A549 (cell line): ENCODE data around the gene GALNT15. TPM values are rescaled to one million over a fixed set of nuclear protein-coding genes. Genes with fewer than 3 reads are reported as not detected.

Source experiments
- ATAC-seq, 2 experiments: fragments of 200-7000 bp in 1 of 2; fragments of >200 bp in 1 of 2; cut with Nextera tagmentation in 1 of 2; cut with Tn5 transposase in 1 of 2; 3 replicates each; pipeline versions ENCODE4 v1.8.0 to v1.9.1; 2018 to 2020; ENCODE audit warnings: mild to moderate bottlenecking in 1 of 2, moderate library complexity in 1 of 2
- CTCF ChIA-PET: fragments of 300-600 bp; sonication (Branson Sonifier 250); formaldehyde crosslinking; extraction: SDS; loops from one replicate; lab custom pipeline; 2021; ENCODE audit warnings: antibody characterized with exemption, inconsistent platforms; lab: Yijun Ruan, JAX
- POLR2A ChIA-PET: fragments of 350-600 bp; formaldehyde crosslinking; extraction: SDS; loops from one replicate; lab custom pipeline; 2021; ENCODE audit warnings: antibody characterized with exemption, inconsistent platforms; lab: Yijun Ruan, JAX
- DNase-seq, 2 experiments: peaks; one replicate each; pipeline versions ENCODE4 v3.0.0 to v3.0.0-alpha.2; 2011 to 2016; ENCODE audit warnings: low read depth in 1 of 2, low spot score in 1 of 2
- FAIRE-seq: peaks from 2 replicates; lab custom pipeline; 2011; peaks lifted over from hg19 to GRCh38; lab: Jason Lieb, UNC
- H3K27ac ChIP-seq, 2 experiments: fragments of >200 bp; sonication (Bioruptor Twin); formaldehyde crosslinking; 3 replicates each; pipeline ENCODE4 v1.5.1; 2016 to 2017
- H3K4me1 ChIP-seq: fragments of >200 bp; sonication (Bioruptor Twin); formaldehyde crosslinking; 3 replicates; pipeline ENCODE4 v1.6.1; 2016
- H3K4me2 ChIP-seq: fragments of >200 bp; sonication (Bioruptor Twin); formaldehyde crosslinking; 3 replicates; pipeline ENCODE4 v1.6.1; 2016
- H3K4me3 ChIP-seq: fragments of >200 bp; sonication (Bioruptor Twin); formaldehyde crosslinking; 3 replicates; pipeline ENCODE4 v1.5.1; 2016
- H3K9me3 ChIP-seq: fragments of >200 bp; sonication (Bioruptor Twin); formaldehyde crosslinking; 3 replicates; pipeline ENCODE4 v1.6.1; 2016
- BHLHE40 ChIP-seq: IDR thresholded peaks from 2 replicates; pipeline ENCODE4 v1.6.1; 2012; ENCODE audit warnings: low read depth, low read length, inconsistent platforms
- CBX8 ChIP-seq: fragments of 200-600 bp; sonication (generic); IDR thresholded peaks from 2 replicates; pipeline ENCODE4 v1.6.1; 2016
- CHD2 ChIP-seq: fragments of 150-350 bp; IDR thresholded peaks from 2 replicates; pipeline ENCODE4 v1.6.1; 2014; ENCODE audit warnings: low read length; ENCODE audit not compliant: partially characterized antibody
- EHMT2 ChIP-seq: fragments of 200-600 bp; sonication (generic); IDR thresholded peaks from 2 replicates; pipeline ENCODE4 v1.6.1; 2016; ENCODE audit warnings: antibody characterized with exemption, low read depth, mild to moderate bottlenecking, moderate library complexity
- FOSB ChIP-seq: fragments of 250-450 bp; sonication (Bioruptor Pico); IDR thresholded peaks from 2 replicates; pipeline ENCODE4 v1.5.0; 2020; ENCODE audit warnings: mild to moderate bottlenecking, moderate library complexity
- FOXS1 ChIP-seq: fragments of 250-450 bp; sonication (Bioruptor Pico); IDR thresholded peaks from 2 replicates; pipeline ENCODE4 v1.5.0; 2020; ENCODE audit warnings: mild to moderate bottlenecking, moderate library complexity
- GATA3 ChIP-seq: IDR thresholded peaks from 2 replicates; pipeline ENCODE4 v1.6.1; 2012; ENCODE audit warnings: borderline replicate concordance
- HDAC2 ChIP-seq: fragments of 200-600 bp; sonication (generic); IDR thresholded peaks from 2 replicates; pipeline ENCODE4 v1.6.1; 2016
- HEYL ChIP-seq: fragments of 250-450 bp; sonication (Bioruptor Pico); IDR thresholded peaks from 2 replicates; pipeline ENCODE4 v1.8.0; 2021; ENCODE audit warnings: mild to moderate bottlenecking, moderate library complexity
- HOXB5 ChIP-seq: fragments of 250-450 bp; sonication (Bioruptor Pico); IDR thresholded peaks from 2 replicates; pipeline ENCODE4 v1.5.0; 2020; ENCODE audit warnings: mild to moderate bottlenecking, moderate library complexity
- JUNB ChIP-seq: fragments of >200 bp; sonication (Bioruptor Twin); formaldehyde crosslinking; IDR thresholded peaks from 2 replicates; pipeline ENCODE4 v1.6.1; 2016
- NFE2L2 ChIP-seq: fragments of 150-350 bp; conservative IDR thresholded peaks from 2 replicates; pipeline ENCODE4 v1.6.1; 2014; ENCODE audit warnings: low read length
- PHF8 ChIP-seq: fragments of 200-600 bp; sonication (generic); IDR thresholded peaks from 2 replicates; pipeline ENCODE4 v1.6.1; 2016; ENCODE audit warnings: low read depth, mild to moderate bottlenecking, antibody characterized with exemption, moderate library complexity, borderline replicate concordance
- RAD21 ChIP-seq, 2 experiments: fragments of >200 bp in 1 of 2; sonication (Bioruptor Twin) in 1 of 2; formaldehyde crosslinking in 1 of 2; IDR thresholded peaks in 1 of 2; conservative IDR thresholded peaks in 1 of 2; 2 replicates in 1 of 2; 3 replicates in 1 of 2; pipeline ENCODE4 v1.6.1; 2012 to 2018; ENCODE audit warnings: inconsistent platforms in 1 of 2
- RCOR1 ChIP-seq: fragments of 150-350 bp; IDR thresholded peaks from 2 replicates; pipeline ENCODE4 v1.6.1; 2014; ENCODE audit warnings: antibody characterized with exemption, low read length, low read depth
- SMC3 ChIP-seq: fragments of >200 bp; sonication (Bioruptor Twin); formaldehyde crosslinking; IDR thresholded peaks from 3 replicates; pipeline ENCODE4 v1.6.1; 2018; ENCODE audit warnings: inconsistent platforms
- TFCP2L1 ChIP-seq: fragments of 250-450 bp; sonication (Bioruptor Pico); IDR thresholded peaks from 2 replicates; pipeline ENCODE4 v1.5.0; 2021; ENCODE audit warnings: mild to moderate bottlenecking
- ZFP36 ChIP-seq: fragments of 450-650 bp; IDR thresholded peaks from 2 replicates; pipeline ENCODE4 v1.6.1; 2014; ENCODE audit warnings: borderline replicate concordance; ENCODE audit not compliant: partially characterized antibody
- ZNF302 ChIP-seq: fragments of 250-450 bp; sonication (Bioruptor Pico); IDR thresholded peaks from 2 replicates; pipeline ENCODE4 v1.9.0; 2021; ENCODE audit warnings: inconsistent platforms, mild to moderate bottlenecking, moderate library complexity
- ZSCAN20 ChIP-seq: fragments of 250-450 bp; sonication (Bioruptor Pico); IDR thresholded peaks from 2 replicates; pipeline ENCODE4 v1.8.0; 2022; ENCODE audit warnings: mild to moderate bottlenecking, moderate library complexity
- WGBS: methylation state at CpG from one replicate; pipeline ENCODE4 v1.1.6; 2017; ENCODE audit errors: missing lambda C conversion rate; 5-methylcytosine and 5-hydroxymethylcytosine counted together
- polyA plus RNA-seq, 4 experiments: library from polyadenylated mRNA; depleted of rRNA in 3 of 4; stranded (reverse); fragments of >200 nt; fragmentation: RNase III in 1 of 4; extraction: RNeasy Plus Mini Kit Qiagen cat#74134 plus additional on column Dnase treatment in 1 of 4; gene quantifications; 2 replicates in 3 of 4; 3 replicates in 1 of 4; pipeline ENCODE4 v1.2.3, GENCODE V29; 2011 to 2017
- TF ChIP-seq, protein P1 (sequence below): fragments of 200-600 bp; sonication (generic); IDR thresholded peaks from 2 replicates; pipeline ENCODE4 v1.6.1; 2016; ENCODE audit warnings: antibody characterized with exemption, mild to moderate bottlenecking, moderate library complexity
- TF ChIP-seq, protein P2 (sequence below): fragments of 450-650 bp; IDR thresholded peaks from 2 replicates; pipeline ENCODE4 v1.6.1; 2014; ENCODE audit warnings: antibody characterized with exemption
- TF ChIP-seq, protein P3 (sequence below): fragments of >200 bp; sonication (Bioruptor Twin); formaldehyde crosslinking; IDR thresholded peaks from 2 replicates; pipeline ENCODE4 v1.6.1; 2016
- TF ChIP-seq, protein P4 (sequence below): fragments of >200 bp; sonication (Bioruptor Twin); formaldehyde crosslinking; IDR thresholded peaks from 3 replicates; pipeline ENCODE4 v1.5.1; 2016
- TF ChIP-seq, protein P5 (sequence below): fragments of 150-350 bp; IDR thresholded peaks from 2 replicates; pipeline ENCODE4 v1.6.1; 2014; ENCODE audit warnings: low read depth, mild to moderate bottlenecking, low read length

Gene GALNT15
- polyA plus RNA-seq, 2 of the 4 experiments (the other 2 are of a cell fraction): 0.04 TPM; not detected in 1

DNA sequence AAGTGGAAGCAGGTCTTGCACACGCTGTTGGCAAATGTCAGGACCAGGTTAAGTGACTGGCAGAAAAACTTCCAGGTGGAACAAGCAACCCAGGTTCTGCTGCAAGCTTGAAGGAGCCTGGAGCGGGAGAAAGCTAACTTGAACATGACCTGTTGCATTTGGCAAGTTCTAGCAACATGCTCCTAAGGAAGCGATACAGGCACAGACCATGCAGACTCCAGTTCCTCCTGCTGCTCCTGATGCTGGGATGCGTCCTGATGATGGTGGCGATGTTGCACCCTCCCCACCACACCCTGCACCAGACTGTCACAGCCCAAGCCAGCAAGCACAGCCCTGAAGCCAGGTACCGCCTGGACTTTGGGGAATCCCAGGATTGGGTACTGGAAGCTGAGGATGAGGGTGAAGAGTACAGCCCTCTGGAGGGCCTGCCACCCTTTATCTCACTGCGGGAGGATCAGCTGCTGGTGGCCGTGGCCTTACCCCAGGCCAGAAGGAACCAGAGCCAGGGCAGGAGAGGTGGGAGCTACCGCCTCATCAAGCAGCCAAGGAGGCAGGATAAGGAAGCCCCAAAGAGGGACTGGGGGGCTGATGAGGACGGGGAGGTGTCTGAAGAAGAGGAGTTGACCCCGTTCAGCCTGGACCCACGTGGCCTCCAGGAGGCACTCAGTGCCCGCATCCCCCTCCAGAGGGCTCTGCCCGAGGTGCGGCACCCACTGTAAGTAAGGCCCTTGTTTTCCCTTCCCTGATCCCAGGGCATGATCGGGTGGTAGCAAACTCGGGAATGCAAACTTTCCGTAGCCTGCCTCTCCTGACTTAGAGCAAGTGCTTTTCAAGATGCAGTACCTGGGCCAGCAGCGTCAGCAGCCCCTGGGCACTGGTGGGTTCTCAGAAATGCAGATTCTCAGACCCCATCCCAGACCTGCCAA lies 759 bp downstream of the GALNT15 start (continued):
- TF ChIP-seq, protein P1, sequence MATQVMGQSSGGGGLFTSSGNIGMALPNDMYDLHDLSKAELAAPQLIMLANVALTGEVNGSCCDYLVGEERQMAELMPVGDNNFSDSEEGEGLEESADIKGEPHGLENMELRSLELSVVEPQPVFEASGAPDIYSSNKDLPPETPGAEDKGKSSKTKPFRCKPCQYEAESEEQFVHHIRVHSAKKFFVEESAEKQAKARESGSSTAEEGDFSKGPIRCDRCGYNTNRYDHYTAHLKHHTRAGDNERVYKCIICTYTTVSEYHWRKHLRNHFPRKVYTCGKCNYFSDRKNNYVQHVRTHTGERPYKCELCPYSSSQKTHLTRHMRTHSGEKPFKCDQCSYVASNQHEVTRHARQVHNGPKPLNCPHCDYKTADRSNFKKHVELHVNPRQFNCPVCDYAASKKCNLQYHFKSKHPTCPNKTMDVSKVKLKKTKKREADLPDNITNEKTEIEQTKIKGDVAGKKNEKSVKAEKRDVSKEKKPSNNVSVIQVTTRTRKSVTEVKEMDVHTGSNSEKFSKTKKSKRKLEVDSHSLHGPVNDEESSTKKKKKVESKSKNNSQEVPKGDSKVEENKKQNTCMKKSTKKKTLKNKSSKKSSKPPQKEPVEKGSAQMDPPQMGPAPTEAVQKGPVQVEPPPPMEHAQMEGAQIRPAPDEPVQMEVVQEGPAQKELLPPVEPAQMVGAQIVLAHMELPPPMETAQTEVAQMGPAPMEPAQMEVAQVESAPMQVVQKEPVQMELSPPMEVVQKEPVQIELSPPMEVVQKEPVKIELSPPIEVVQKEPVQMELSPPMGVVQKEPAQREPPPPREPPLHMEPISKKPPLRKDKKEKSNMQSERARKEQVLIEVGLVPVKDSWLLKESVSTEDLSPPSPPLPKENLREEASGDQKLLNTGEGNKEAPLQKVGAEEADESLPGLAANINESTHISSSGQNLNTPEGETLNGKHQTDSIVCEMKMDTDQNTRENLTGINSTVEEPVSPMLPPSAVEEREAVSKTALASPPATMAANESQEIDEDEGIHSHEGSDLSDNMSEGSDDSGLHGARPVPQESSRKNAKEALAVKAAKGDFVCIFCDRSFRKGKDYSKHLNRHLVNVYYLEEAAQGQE: no peak
- no peak for TF ChIP-seq TFCP2L1

DNA sequence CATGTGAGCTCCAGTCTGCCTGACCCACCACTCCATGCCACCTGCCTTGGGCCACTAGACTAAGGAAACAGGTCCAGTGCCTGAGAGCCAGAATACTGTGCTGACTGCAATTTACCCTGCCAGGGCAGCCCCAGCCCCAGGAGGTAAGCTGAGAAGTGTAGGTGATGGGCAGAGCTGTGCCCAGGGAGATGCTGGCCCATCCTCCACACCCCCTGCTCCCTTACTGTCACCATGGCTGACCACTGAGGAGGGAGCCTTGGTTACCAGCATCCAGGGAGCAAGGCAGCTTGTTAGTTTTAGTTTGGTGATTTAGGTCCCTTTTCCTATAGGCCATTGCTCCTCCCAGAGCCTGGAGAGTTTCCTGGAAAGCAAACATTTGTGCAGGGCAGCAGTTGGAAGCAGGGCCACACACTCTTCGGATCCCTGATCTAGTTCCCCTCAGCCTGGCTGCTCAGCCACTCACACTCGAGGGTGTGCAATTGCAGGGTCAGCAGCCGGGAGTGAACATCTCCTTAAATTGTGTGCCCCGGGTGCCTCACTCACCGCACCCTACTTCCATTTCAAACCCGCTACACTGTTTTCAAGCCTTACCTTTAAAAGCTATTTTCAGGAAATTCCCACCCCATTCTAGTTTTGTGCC lies 2.0 kb downstream of the GALNT15 start:
- Histone ChIP-seq H3K4me2 (no peak overlapping the region), H3K9me3 (no peaks in the 10 kb centered on the region), H3K27ac (peak overlapping the region; percentile 50 to 65), H3K4me3 (no peak overlapping the region), H3K4me1 (peaks cover 17% of the 10 kb centered on the region; the same call in 2 of the 3 replicates)
- FAIRE-seq (no peak), ATAC-seq (no peak), DNase-seq (no peak)
- ChIA-PET POLR2A (no interaction called here), CTCF (interaction anchor here (1.0 to 19.6 kb wide), 4 partner anchors 23 to 129 kb away, joined by 5 to 373 read pairs (median 10); no protein-coding TSS in a partner anchor)
- no peak for TF ChIP-seq ZSCAN20 (CRISPR knock-in tag)
- TF ChIP-seq PHF8: no peak
- TF ChIP-seq, protein P2, sequence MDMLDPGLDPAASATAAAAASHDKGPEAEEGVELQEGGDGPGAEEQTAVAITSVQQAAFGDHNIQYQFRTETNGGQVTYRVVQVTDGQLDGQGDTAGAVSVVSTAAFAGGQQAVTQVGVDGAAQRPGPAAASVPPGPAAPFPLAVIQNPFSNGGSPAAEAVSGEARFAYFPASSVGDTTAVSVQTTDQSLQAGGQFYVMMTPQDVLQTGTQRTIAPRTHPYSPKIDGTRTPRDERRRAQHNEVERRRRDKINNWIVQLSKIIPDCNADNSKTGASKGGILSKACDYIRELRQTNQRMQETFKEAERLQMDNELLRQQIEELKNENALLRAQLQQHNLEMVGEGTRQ: no peak
- no peak for TF ChIP-seq JUNB
- no peak for TF ChIP-seq EHMT2
- no peak for TF ChIP-seq SMC3
- TF ChIP-seq RAD21 (conservative IDR thresholded peaks at IDR 0.05 in 1 of 2, IDR thresholded peaks at IDR 0.05 in 1 of 2): no peak
- TF ChIP-seq HDAC2: no peak
- TF ChIP-seq ZFP36: no peak
- TF ChIP-seq, protein P3, sequence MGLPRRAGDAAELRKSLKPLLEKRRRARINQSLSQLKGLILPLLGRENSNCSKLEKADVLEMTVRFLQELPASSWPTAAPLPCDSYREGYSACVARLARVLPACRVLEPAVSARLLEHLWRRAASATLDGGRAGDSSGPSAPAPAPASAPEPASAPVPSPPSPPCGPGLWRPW: no peak
- TF ChIP-seq FOXS1 (CRISPR knock-in tag): no peak
- TF ChIP-seq GATA3: no peak
- TF ChIP-seq CBX8: no peak
- no peak for TF ChIP-seq ZNF302 (CRISPR knock-in tag)
- no peak for TF ChIP-seq FOSB (CRISPR knock-in tag)
- whole genome bisulfite sequencing: 78% methylated on average over 6 of the region's 6 CpGs

DNA sequence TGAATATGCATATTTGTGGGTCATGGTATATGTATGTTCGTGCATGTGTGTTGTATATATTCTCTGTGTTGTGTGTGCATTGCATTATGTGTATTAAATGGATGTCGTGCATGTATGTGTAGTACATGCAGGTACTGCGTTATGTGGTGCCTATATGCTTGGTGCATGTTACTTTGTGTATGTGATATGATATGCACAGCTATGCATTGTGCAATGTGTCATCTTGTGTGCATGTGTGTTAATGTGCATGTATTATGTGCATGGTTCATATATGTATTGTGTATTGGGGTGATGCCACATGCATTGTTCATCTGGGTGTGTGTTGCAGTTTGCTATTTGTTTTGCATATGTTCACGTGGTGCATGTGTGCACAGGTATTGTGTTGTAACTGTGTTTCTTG lies 2.9 kb downstream of the GALNT15 start:
- DNase-seq (no peak), ATAC-seq (no peak), FAIRE-seq (no peak)
- no peaks in the 10 kb centered on the region for H3K9me3 ChIP-seq
- ChIA-PET CTCF (interaction anchor here (0.6 to 19.6 kb wide), 5 partner anchors 31 to 130 kb away, joined by 3 to 373 read pairs (median 13); no protein-coding TSS in a partner anchor), POLR2A (no interaction called here)
- peak overlapping the region in 1 of 2 experiments; percentile 72; a peak in 1 of 6 replicates for H3K27ac ChIP-seq
- no peak overlapping the region for H3K4me3 ChIP-seq
- WGBS: 85% methylated on average over 4 of the region's 4 CpGs
- no peak overlapping the region for H3K4me2 ChIP-seq
- H3K4me1 ChIP-seq: peaks cover 17% of the 10 kb centered on the region; the same call in 2 of the 3 replicates
- TF ChIP-seq EHMT2: no peak
- no peak for TF ChIP-seq NFE2L2
- TF ChIP-seq GATA3: no peak
- TF ChIP-seq CHD2: no peak
- TF ChIP-seq, protein P4, sequence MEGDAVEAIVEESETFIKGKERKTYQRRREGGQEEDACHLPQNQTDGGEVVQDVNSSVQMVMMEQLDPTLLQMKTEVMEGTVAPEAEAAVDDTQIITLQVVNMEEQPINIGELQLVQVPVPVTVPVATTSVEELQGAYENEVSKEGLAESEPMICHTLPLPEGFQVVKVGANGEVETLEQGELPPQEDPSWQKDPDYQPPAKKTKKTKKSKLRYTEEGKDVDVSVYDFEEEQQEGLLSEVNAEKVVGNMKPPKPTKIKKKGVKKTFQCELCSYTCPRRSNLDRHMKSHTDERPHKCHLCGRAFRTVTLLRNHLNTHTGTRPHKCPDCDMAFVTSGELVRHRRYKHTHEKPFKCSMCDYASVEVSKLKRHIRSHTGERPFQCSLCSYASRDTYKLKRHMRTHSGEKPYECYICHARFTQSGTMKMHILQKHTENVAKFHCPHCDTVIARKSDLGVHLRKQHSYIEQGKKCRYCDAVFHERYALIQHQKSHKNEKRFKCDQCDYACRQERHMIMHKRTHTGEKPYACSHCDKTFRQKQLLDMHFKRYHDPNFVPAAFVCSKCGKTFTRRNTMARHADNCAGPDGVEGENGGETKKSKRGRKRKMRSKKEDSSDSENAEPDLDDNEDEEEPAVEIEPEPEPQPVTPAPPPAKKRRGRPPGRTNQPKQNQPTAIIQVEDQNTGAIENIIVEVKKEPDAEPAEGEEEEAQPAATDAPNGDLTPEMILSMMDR: no peak
- no peak for TF ChIP-seq BHLHE40
- TF ChIP-seq JUNB: no peak
- no peak for TF ChIP-seq RCOR1
- TF ChIP-seq HOXB5 (CRISPR knock-in tag): no peak
- no peak for TF ChIP-seq HEYL
- TF ChIP-seq, protein P5, sequence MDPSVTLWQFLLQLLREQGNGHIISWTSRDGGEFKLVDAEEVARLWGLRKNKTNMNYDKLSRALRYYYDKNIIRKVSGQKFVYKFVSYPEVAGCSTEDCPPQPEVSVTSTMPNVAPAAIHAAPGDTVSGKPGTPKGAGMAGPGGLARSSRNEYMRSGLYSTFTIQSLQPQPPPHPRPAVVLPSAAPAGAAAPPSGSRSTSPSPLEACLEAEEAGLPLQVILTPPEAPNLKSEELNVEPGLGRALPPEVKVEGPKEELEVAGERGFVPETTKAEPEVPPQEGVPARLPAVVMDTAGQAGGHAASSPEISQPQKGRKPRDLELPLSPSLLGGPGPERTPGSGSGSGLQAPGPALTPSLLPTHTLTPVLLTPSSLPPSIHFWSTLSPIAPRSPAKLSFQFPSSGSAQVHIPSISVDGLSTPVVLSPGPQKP: no peak
